Measurements from ENCODE around the gene TTLL11. TPM values are rescaled to one million over a fixed set of nuclear protein-coding genes. Genes with fewer than 3 reads are reported as not detected.

The TTLL11 gene
- polyA plus RNA-seq, 1 donor from 2014 or later: 8.0 TPM

GRCh38 chr9:122088880-122089706 lies 4.0 kb downstream of the TTLL11 start:
- Histone ChIP-seq H4K20me1 (ENCODE audit: insufficient read depth) (no peaks in the 10 kb centered on the region), H3K4me2 (ENCODE audit: low read length) (no peak overlapping the region), H3K79me2 (replicated peaks; ENCODE audit: insufficient read depth, low read length) (peaks cover 22% of the 10 kb centered on the region), H3K9ac (ENCODE audit: low read length) (no peak overlapping the region), H2AFZ (ENCODE audit: low read depth, low read length) (no peak overlapping the region), H3K36me3 (ENCODE audit: insufficient read depth, low read length) (no peaks in the 10 kb centered on the region), H3K27me3 (ENCODE audit: insufficient read depth, low read depth, low read length) (peaks cover 7% of the 10 kb centered on the region), H3K27ac (ENCODE audit: low read length) (no peak overlapping the region), H3K4me3 (ENCODE audit: low read length) (no peak overlapping the region), H3K9me2 (ENCODE audit: insufficient read depth, low read length) (no peaks in the 10 kb centered on the region), H3K9me3 (ENCODE audit: low read length) (no peaks in the 10 kb centered on the region), H3F3A (ENCODE audit: insufficient read depth, low read length, poor library complexity, severe bottlenecking) (no peaks in the 10 kb centered on the region)
- TF ChIP-seq EP300 (conservative IDR thresholded peaks at IDR 0.05; ENCODE audit: poor library complexity, severe bottlenecking) (no peak), SMC3 (conservative IDR thresholded peaks at IDR 0.05; ENCODE audit: poor library complexity) (no peak), POLR2AphosphoS5 (IDR thresholded peaks at IDR 0.05) (no peak), EZH2 (IDR thresholded peaks at IDR 0.05; ENCODE audit: borderline replicate concordance, insufficient read depth, low read length, poor library complexity, severe bottlenecking) (no peak), REST (IDR thresholded peaks at IDR 0.05; ENCODE audit: borderline replicate concordance) (no peak), TAF1 (IDR thresholded peaks at IDR 0.05; ENCODE audit: low read depth) (no peak)

GRCh38 chr9:122087406-122088200 lies 5.5 kb downstream of the TTLL11 start:
- Histone ChIP-seq H4K20me1 (ENCODE audit: insufficient read depth) (no peaks in the 10 kb centered on the region), H3K27ac (ENCODE audit: low read length) (no peak overlapping the region), H3K9me2 (ENCODE audit: insufficient read depth, low read length) (no peaks in the 10 kb centered on the region), H3K4me3 (ENCODE audit: low read length) (no peak overlapping the region), H3K9me3 (ENCODE audit: low read length) (no peaks in the 10 kb centered on the region), H3K36me3 (ENCODE audit: insufficient read depth, low read length) (no peaks in the 10 kb centered on the region), H3K9ac (ENCODE audit: low read length) (no peak overlapping the region), H3K27me3 (ENCODE audit: insufficient read depth, low read depth, low read length) (no peaks in the 10 kb centered on the region), H3K4me2 (ENCODE audit: low read length) (no peak overlapping the region), H3F3A (ENCODE audit: insufficient read depth, low read length, poor library complexity, severe bottlenecking) (no peaks in the 10 kb centered on the region), H2AFZ (ENCODE audit: low read depth, low read length) (no peak overlapping the region), H3K79me2 (replicated peaks; ENCODE audit: insufficient read depth, low read length) (peaks cover 22% of the 10 kb centered on the region)
- TF ChIP-seq CTCF (IDR thresholded peaks at IDR 0.05; ENCODE audit: poor library complexity, severe bottlenecking) (no peak), EP300 (conservative IDR thresholded peaks at IDR 0.05; ENCODE audit: poor library complexity, severe bottlenecking) (no peak), EZH2 (IDR thresholded peaks at IDR 0.05; ENCODE audit: borderline replicate concordance, insufficient read depth, low read length, poor library complexity, severe bottlenecking) (no peak), SMC3 (conservative IDR thresholded peaks at IDR 0.05; ENCODE audit: poor library complexity) (no peak), RAD21 (conservative IDR thresholded peaks at IDR 0.05) (no peak), POLR2AphosphoS5 (IDR thresholded peaks at IDR 0.05) (no peak), REST (IDR thresholded peaks at IDR 0.05; ENCODE audit: borderline replicate concordance) (no peak), MXI1 (conservative IDR thresholded peaks at IDR 0.05; ENCODE audit: poor library complexity, severe bottlenecking) (no peak), TAF1 (IDR thresholded peaks at IDR 0.05; ENCODE audit: low read depth) (no peak)
